Fibroblast of lung (primary cell): ENCODE data around the gene TMEM161A.

ENCODE experiments used
- EZH2 ChIP-seq: IDR thresholded peaks from 2 replicates; pipeline ENCODE4 v1.5.1; 2012; ENCODE audit warnings: low read length, control low read depth, mild to moderate bottlenecking; ENCODE audit errors: missing control alignments
- TF ChIP-seq, protein P1 (sequence below), 2 donors: IDR thresholded peaks in 1 of 2; conservative IDR thresholded peaks in 1 of 2; 1 replicate in 1 of 2; 2 replicates in 1 of 2; pipeline ENCODE4 v1.5.1; 2011 to 2012; ENCODE audit warnings: low read length in 2 of 2, control low read depth in 1 of 2, inconsistent platforms in 1 of 2, low read depth in 1 of 2, mild to moderate bottlenecking in 1 of 2

DNA sequence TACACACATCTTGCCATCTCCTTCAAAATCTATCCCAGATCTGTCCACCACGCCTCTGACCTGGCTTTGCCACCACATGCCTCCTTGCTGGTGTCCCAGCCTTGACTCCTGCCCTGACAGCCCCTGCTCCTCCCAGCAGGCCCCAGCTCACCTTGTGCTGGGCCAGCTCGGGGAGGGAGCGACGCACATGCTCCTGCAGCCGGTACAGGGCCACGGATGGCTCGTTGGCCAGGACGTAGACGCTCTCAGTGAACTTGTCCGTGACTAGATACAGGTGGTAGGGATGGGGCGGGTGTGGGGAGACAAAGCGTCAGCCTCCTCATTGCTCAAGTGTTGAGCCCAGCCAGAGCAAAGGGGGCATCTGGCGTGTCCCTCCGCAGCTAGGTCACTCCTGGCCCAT is 48.5 kb upstream of the TMEM161A start:
- TF ChIP-seq, protein P1, sequence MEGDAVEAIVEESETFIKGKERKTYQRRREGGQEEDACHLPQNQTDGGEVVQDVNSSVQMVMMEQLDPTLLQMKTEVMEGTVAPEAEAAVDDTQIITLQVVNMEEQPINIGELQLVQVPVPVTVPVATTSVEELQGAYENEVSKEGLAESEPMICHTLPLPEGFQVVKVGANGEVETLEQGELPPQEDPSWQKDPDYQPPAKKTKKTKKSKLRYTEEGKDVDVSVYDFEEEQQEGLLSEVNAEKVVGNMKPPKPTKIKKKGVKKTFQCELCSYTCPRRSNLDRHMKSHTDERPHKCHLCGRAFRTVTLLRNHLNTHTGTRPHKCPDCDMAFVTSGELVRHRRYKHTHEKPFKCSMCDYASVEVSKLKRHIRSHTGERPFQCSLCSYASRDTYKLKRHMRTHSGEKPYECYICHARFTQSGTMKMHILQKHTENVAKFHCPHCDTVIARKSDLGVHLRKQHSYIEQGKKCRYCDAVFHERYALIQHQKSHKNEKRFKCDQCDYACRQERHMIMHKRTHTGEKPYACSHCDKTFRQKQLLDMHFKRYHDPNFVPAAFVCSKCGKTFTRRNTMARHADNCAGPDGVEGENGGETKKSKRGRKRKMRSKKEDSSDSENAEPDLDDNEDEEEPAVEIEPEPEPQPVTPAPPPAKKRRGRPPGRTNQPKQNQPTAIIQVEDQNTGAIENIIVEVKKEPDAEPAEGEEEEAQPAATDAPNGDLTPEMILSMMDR (conservative IDR thresholded peaks at IDR 0.05 in 1 of 2, IDR thresholded peaks at IDR 0.05 in 1 of 2; ENCODE audit: low read depth in 1 of 2, low read length in 2 of 2), result no peak
- no peak for TF ChIP-seq EZH2
